Mesenchymal stem cell (in vitro differentiated cells and primary cell): Measurements from ENCODE around the gene INPP5D.

Experiments used
- DNase-seq: peaks from one replicate; pipeline ENCODE4 v3.0.0-alpha.2; 2013
- H2AFZ ChIP-seq: one replicate; pipeline ENCODE4 v1.6.1; 2013; ENCODE audit warnings: low read depth, mild to moderate bottlenecking, control low read depth, inconsistent platforms, low read length, moderate library complexity
- H2AK5ac ChIP-seq: 2 replicates; pipeline ENCODE4 v1.6.1; 2013; ENCODE audit warnings: low read length, moderate library complexity, mild to moderate bottlenecking, inconsistent platforms; ENCODE audit not compliant: severe bottlenecking
- H2BK120ac ChIP-seq: one replicate; pipeline ENCODE4 v1.6.1; 2013; ENCODE audit warnings: low read depth, mild to moderate bottlenecking, inconsistent platforms, low read length, moderate library complexity
- H2BK12ac ChIP-seq, 2 experiments: one replicate each; pipeline ENCODE4 v1.6.1; 2013; ENCODE audit warnings: inconsistent platforms in 2 of 2, low read length in 2 of 2, mild to moderate bottlenecking in 2 of 2, moderate library complexity in 2 of 2, control low read depth in 1 of 2
- H2BK15ac ChIP-seq: one replicate; pipeline ENCODE4 v1.6.1; 2013; ENCODE audit warnings: mild to moderate bottlenecking, low read depth, inconsistent platforms; ENCODE audit not compliant: poor library complexity, severe bottlenecking
- H2BK5ac ChIP-seq: 2 replicates; pipeline ENCODE4 v1.6.1; 2013; ENCODE audit warnings: low read depth, mild to moderate bottlenecking, low read length, control low read depth, inconsistent platforms; ENCODE audit not compliant: poor library complexity, severe bottlenecking
- H3K14ac ChIP-seq, 2 experiments: one replicate each; pipeline ENCODE4 v1.6.1; 2013; ENCODE audit warnings: inconsistent platforms in 2 of 2, low read length in 2 of 2, control low read depth in 1 of 2, mild to moderate bottlenecking in 1 of 2, moderate library complexity in 1 of 2
- H3K18ac ChIP-seq, 2 experiments: one replicate each; pipeline ENCODE4 v1.6.1; 2013; ENCODE audit warnings: inconsistent platforms in 2 of 2, low read length in 2 of 2, control low read depth in 1 of 2, low read depth in 1 of 2, mild to moderate bottlenecking in 1 of 2
- H3K23ac ChIP-seq, 2 experiments: one replicate each; pipeline ENCODE4 v1.6.1; 2013; ENCODE audit warnings: inconsistent platforms in 2 of 2, low read length in 2 of 2, mild to moderate bottlenecking in 2 of 2, moderate library complexity in 2 of 2, control low read depth in 1 of 2
- H3K27ac ChIP-seq: 2 replicates; pipeline ENCODE4 v1.5.1; 2013; ENCODE audit warnings: mild to moderate bottlenecking, moderate library complexity, low read length, control low read depth, inconsistent platforms; ENCODE audit not compliant: poor library complexity, severe bottlenecking
- H3K27me3 ChIP-seq, 2 experiments: 2 replicates each; pipeline versions ENCODE4 v1.6.1 to v1.7.0; 2013; ENCODE audit warnings: low read length in 2 of 2, mild to moderate bottlenecking in 2 of 2, moderate library complexity in 2 of 2, control low read depth in 1 of 2, inconsistent platforms in 1 of 2; ENCODE audit not compliant: control insufficient read depth in 1 of 2, insufficient read depth in 1 of 2
- H3K36me3 ChIP-seq, 2 experiments: 2 replicates each; pipeline versions ENCODE4 v1.6.1 to v1.7.0; 2013; ENCODE audit warnings: low read length in 2 of 2, control low read depth in 1 of 2, inconsistent platforms in 1 of 2, low read depth in 1 of 2, mild to moderate bottlenecking in 1 of 2; ENCODE audit not compliant: insufficient read depth in 2 of 2, control insufficient read depth in 1 of 2
- H3K4ac ChIP-seq, 2 experiments: one replicate each; pipeline ENCODE4 v1.6.1; 2013; ENCODE audit warnings: inconsistent platforms in 2 of 2, low read length in 2 of 2, mild to moderate bottlenecking in 2 of 2, moderate library complexity in 2 of 2, control low read depth in 1 of 2, low read depth in 1 of 2
- H3K4me1 ChIP-seq: 2 replicates; pipeline ENCODE4 v1.6.1; 2013; ENCODE audit warnings: low read depth, low read length, control low read depth; ENCODE audit not compliant: control insufficient read depth, insufficient read depth
- H3K4me2 ChIP-seq: 2 replicates; pipeline ENCODE4 v1.6.1; 2013; ENCODE audit warnings: low read length, mild to moderate bottlenecking, inconsistent platforms; ENCODE audit not compliant: poor library complexity, severe bottlenecking
- H3K4me3 ChIP-seq, 2 experiments: 2 replicates each; pipeline versions ENCODE4 v1.5.1 to v1.7.0; 2013; ENCODE audit warnings: low read length in 2 of 2, mild to moderate bottlenecking in 2 of 2, control low read depth in 1 of 2, low read depth in 1 of 2; ENCODE audit not compliant: insufficient read depth in 1 of 2
- H3K79me1 ChIP-seq: replicated peaks from 2 replicates; pipeline ENCODE4 v1.6.1; 2013; ENCODE audit warnings: mild to moderate bottlenecking, control low read depth, low read length, inconsistent platforms; ENCODE audit not compliant: poor library complexity, severe bottlenecking
- H3K9ac ChIP-seq: 2 replicates; pipeline ENCODE4 v1.7.0; 2013; ENCODE audit warnings: mild to moderate bottlenecking, low read length, moderate library complexity
- H3K9me3 ChIP-seq: 2 replicates; pipeline ENCODE4 v1.7.0; 2013; ENCODE audit warnings: mild to moderate bottlenecking, low read length; ENCODE audit not compliant: control insufficient read depth
- H4K8ac ChIP-seq: one replicate; pipeline ENCODE4 v1.6.1; 2013; ENCODE audit warnings: inconsistent platforms, mild to moderate bottlenecking, low read length, moderate library complexity
- H4K91ac ChIP-seq: one replicate; pipeline ENCODE4 v1.6.1; 2013; ENCODE audit warnings: mild to moderate bottlenecking, low read length, inconsistent platforms
- WGBS: methylation state at CpG from one replicate; pipeline ENCODE4 v1.1.7; 2013; ENCODE audit warnings: mixed read lengths; 5-methylcytosine and 5-hydroxymethylcytosine counted together

Gene INPP5D

DNA sequence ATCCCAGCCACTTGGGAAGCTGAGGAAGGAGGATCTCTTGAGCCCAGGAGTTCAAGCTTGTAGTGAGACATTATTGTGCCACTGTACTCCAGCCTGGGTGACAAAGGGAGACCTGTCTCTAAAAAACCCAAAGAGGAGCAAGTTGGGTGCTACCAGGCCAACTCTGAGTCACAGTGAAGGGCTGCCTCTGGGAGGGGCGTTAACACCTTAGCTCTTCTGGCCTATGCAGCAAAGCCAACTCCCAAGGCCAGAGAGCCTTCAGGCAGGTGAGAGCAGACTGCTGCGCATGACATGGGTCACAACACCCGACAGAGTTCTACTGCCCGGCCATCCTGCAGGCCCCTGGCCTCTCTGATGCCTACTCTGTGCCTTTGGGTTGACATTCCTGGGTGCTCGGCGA, 158.7 kb downstream of the INPP5D start:
- H4K91ac ChIP-seq = no peak overlapping the region
- no peak overlapping the region for H3K23ac ChIP-seq
- no peaks in the 10 kb centered on the region for H3K9me3 ChIP-seq
- no peak overlapping the region for H3K4ac ChIP-seq
- H3K14ac ChIP-seq = no peak overlapping the region
- H3K18ac ChIP-seq = no peak overlapping the region
- H2BK120ac ChIP-seq = no peak overlapping the region
- no peak overlapping the region for H2BK12ac ChIP-seq
- no peak for DNase-seq
- H3K36me3 ChIP-seq = no peaks in the 10 kb centered on the region
- H3K27me3 ChIP-seq = peaks cover 6 to 17% of the 10 kb centered on the region in 2 experiments
- no peaks in the 10 kb centered on the region for H3K4me1 ChIP-seq
- H3K4me3 ChIP-seq = no peak overlapping the region
- H3K27ac ChIP-seq = no peak overlapping the region
- no peak overlapping the region for H2BK15ac ChIP-seq
- H4K8ac ChIP-seq = no peak overlapping the region
- H3K4me2 ChIP-seq = no peak overlapping the region
- H3K9ac ChIP-seq = no peak overlapping the region
- H3K79me1 ChIP-seq = no peaks in the 10 kb centered on the region
- H2AK5ac ChIP-seq = no peak overlapping the region
- H2BK5ac ChIP-seq = no peak overlapping the region
- H2AFZ ChIP-seq = peak overlapping the region; percentile 64
- WGBS = 87% methylated on average over 6 of the region's 6 CpGs

- Histone ChIP-seq H4K91ac (no peak overlapping the region), H3K9ac (no peak overlapping the region), H3K4me3 (no peak overlapping the region), H2AFZ (no peak overlapping the region), H4K8ac (no peak overlapping the region), H3K9me3 (no peaks in the 10 kb centered on the region), H2BK15ac (no peak overlapping the region), H3K14ac (no peak overlapping the region), H3K4me1 (no peaks in the 10 kb centered on the region), H3K27ac (no peak overlapping the region), H2AK5ac (no peak overlapping the region), H3K27me3 (peaks cover 7 to 20% of the 10 kb centered on the region in 2 experiments), H3K18ac (no peak overlapping the region), H2BK12ac (no peak overlapping the region), H3K23ac (no peak overlapping the region), H2BK120ac (no peak overlapping the region), H3K4ac (no peak overlapping the region), H3K4me2 (no peak overlapping the region), H2BK5ac (no peak overlapping the region), H3K79me1 (no peaks in the 10 kb centered on the region), H3K36me3 (no peaks in the 10 kb centered on the region)
- no peak for DNase-seq
- WGBS = 100% methylated on average over 1 of the region's 1 CpG
Measured at GRCh38 chr2:233219848-233220247, 159.7 kb downstream of the INPP5D start.

- peaks cover 12 to 31% of the 10 kb centered on the region in 2 experiments for H3K27me3 ChIP-seq
- no peak overlapping the region for H2BK15ac ChIP-seq
- no peak overlapping the region for H3K4me2 ChIP-seq
- no peak overlapping the region for H3K4me3 ChIP-seq
- H3K9me3 ChIP-seq = no peaks in the 10 kb centered on the region
- no peak overlapping the region for H3K14ac ChIP-seq
- no peak overlapping the region for H3K4ac ChIP-seq
- H2AK5ac ChIP-seq = no peak overlapping the region
- no peak overlapping the region for H2AFZ ChIP-seq
- H3K27ac ChIP-seq = no peak overlapping the region
- H4K8ac ChIP-seq = no peak overlapping the region
- H2BK120ac ChIP-seq = no peak overlapping the region
- no peak overlapping the region for H4K91ac ChIP-seq
- no peak overlapping the region for H2BK5ac ChIP-seq
- H3K36me3 ChIP-seq = no peaks in the 10 kb centered on the region
- no peak overlapping the region for H3K9ac ChIP-seq
- no peak overlapping the region for H3K23ac ChIP-seq
- H3K79me1 ChIP-seq = no peaks in the 10 kb centered on the region
- no peak for DNase-seq
- H2BK12ac ChIP-seq = no peak overlapping the region
- no peaks in the 10 kb centered on the region for H3K4me1 ChIP-seq
- no peak overlapping the region for H3K18ac ChIP-seq
- 85% methylated on average over 2 of the region's 2 CpGs for WGBS
Measured at GRCh38 chr2:233221378-233222063, 161.4 kb downstream of the INPP5D start.

GRCh38 chr2:233223059-233223894, 163.1 kb downstream of the INPP5D start:
- H3K9me3 ChIP-seq = no peaks in the 10 kb centered on the region
- H3K4me3 ChIP-seq = no peak overlapping the region
- H3K9ac ChIP-seq = no peak overlapping the region
- H3K4ac ChIP-seq = no peak overlapping the region
- peaks cover 23 to 44% of the 10 kb centered on the region in 2 experiments for H3K27me3 ChIP-seq
- no peak overlapping the region for H2BK15ac ChIP-seq
- H4K91ac ChIP-seq = no peak overlapping the region
- H3K14ac ChIP-seq = no peak overlapping the region
- no peak overlapping the region for H2BK120ac ChIP-seq
- no peak overlapping the region for H3K23ac ChIP-seq
- no peak overlapping the region for H3K4me2 ChIP-seq
- no peak overlapping the region for H2BK12ac ChIP-seq
- no peak overlapping the region for H4K8ac ChIP-seq
- H3K27ac ChIP-seq = no peak overlapping the region
- no peak overlapping the region for H2AK5ac ChIP-seq
- H3K79me1 ChIP-seq = no peaks in the 10 kb centered on the region
- no peak overlapping the region for H2BK5ac ChIP-seq
- H3K36me3 ChIP-seq = no peaks in the 10 kb centered on the region
- WGBS = 82% methylated on average over 9 of the region's 14 CpGs
- H3K4me1 ChIP-seq = no peaks in the 10 kb centered on the region
- H2AFZ ChIP-seq = no peak overlapping the region
- DNase-seq = no peak
- no peak overlapping the region for H3K18ac ChIP-seq
